ENCODE measurements around the gene RING1. TPM values are rescaled to one million over a fixed set of nuclear protein-coding genes. Genes with fewer than 3 reads are reported as not detected.

Gene RING1
- polyA plus RNA-seq, 1 of the 3 experiments (the other 2 are of a cell fraction) = 61.3 TPM

- Histone ChIP-seq H3K79me2 (ENCODE audit: insufficient read depth) (peaks cover 41% of the 10 kb centered on the region), H3K4me2 (peak overlapping the region; percentile 96; the same call in 1 of the 2 replicates), H3F3A (replicated peaks; ENCODE audit: insufficient read depth) (peaks cover 21% of the 10 kb centered on the region), H3K9me3 (no peaks in the 10 kb centered on the region), H3K27me3 (ENCODE audit: insufficient read depth) (no peaks in the 10 kb centered on the region), H3K4me3 (ENCODE audit: low read depth in 2 of 2, low read length in 1 of 2) (no peak overlapping the region), H3K4me1 (ENCODE audit: control insufficient read depth in 1 of 2, insufficient read depth in 2 of 2, low read depth in 1 of 2, low read length in 1 of 2) (peaks cover 28 to 42% of the 10 kb centered on the region in 2 experiments), H3K9me2 (no peaks in the 10 kb centered on the region), H3K36me3 (replicated peaks in 1 of 2; ENCODE audit: control insufficient read depth in 1 of 2, insufficient read depth in 2 of 2, low read length in 1 of 2) (peaks cover 27 to 35% of the 10 kb centered on the region in 2 experiments), H3K27ac (ENCODE audit: low read depth in 2 of 2, low read length in 1 of 2) (peak overlapping the region in 1 of 2 experiments; percentile 27; a peak in 2 of 4 replicates), H4K20me1 (ENCODE audit: insufficient read depth) (no peaks in the 10 kb centered on the region), H2AFZ (ENCODE audit: low read depth) (no peak overlapping the region), H3K9ac (no peak overlapping the region)
- peak; percentile 3 for DNase-seq
- WGBS (ENCODE audit: low lambda C conversion rate) = 80% methylated on average over 3 of the region's 3 CpGs
- ChIA-PET POLR2A (no interaction called here), CTCF (interaction anchor here (1.5 to 2.4 kb wide), 2 partner anchors 42 kb away, joined by 8 to 16 read pairs; no protein-coding TSS in a partner anchor)
- TF ChIP-seq, protein P1, sequence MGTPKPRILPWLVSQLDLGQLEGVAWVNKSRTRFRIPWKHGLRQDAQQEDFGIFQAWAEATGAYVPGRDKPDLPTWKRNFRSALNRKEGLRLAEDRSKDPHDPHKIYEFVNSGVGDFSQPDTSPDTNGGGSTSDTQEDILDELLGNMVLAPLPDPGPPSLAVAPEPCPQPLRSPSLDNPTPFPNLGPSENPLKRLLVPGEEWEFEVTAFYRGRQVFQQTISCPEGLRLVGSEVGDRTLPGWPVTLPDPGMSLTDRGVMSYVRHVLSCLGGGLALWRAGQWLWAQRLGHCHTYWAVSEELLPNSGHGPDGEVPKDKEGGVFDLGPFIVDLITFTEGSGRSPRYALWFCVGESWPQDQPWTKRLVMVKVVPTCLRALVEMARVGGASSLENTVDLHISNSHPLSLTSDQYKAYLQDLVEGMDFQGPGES (IDR thresholded peaks at IDR 0.05; ENCODE audit: low read depth, low read length) = no peak
- no peak for TF ChIP-seq FOSL2 (IDR thresholded peaks at IDR 0.05; ENCODE audit: borderline replicate concordance, low read depth)
- no peak for TF ChIP-seq RXRA (IDR thresholded peaks at IDR 0.05; ENCODE audit: borderline replicate concordance, low read depth)
- TF ChIP-seq EZH2phosphoT487 (IDR thresholded peaks at IDR 0.05; ENCODE audit: borderline replicate concordance, low read depth) = no peak
- TF ChIP-seq NFIC (IDR thresholded peaks at IDR 0.05; ENCODE audit: borderline replicate concordance) = no peak
- TF ChIP-seq TAF1 (IDR thresholded peaks at IDR 0.05; ENCODE audit: borderline replicate concordance, low read depth, low read length) = no peak
- TF ChIP-seq, protein P2, sequence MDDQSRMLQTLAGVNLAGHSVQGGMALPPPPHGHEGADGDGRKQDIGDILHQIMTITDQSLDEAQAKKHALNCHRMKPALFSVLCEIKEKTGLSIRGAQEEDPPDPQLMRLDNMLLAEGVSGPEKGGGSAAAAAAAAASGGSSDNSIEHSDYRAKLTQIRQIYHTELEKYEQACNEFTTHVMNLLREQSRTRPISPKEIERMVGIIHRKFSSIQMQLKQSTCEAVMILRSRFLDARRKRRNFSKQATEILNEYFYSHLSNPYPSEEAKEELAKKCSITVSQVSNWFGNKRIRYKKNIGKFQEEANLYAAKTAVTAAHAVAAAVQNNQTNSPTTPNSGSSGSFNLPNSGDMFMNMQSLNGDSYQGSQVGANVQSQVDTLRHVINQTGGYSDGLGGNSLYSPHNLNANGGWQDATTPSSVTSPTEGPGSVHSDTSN (IDR thresholded peaks at IDR 0.05) = no peak
- no peak for TF ChIP-seq RAD21 (IDR thresholded peaks at IDR 0.05; ENCODE audit: low read length)
- no peak for TF ChIP-seq GABPA (IDR thresholded peaks at IDR 0.05; ENCODE audit: low read depth)
- TF ChIP-seq SIN3A (IDR thresholded peaks at IDR 0.05; ENCODE audit: borderline replicate concordance, low read depth, low read length) = no peak
- TF ChIP-seq NRF1 (IDR thresholded peaks at IDR 0.05; ENCODE audit: low read depth, low read length) = no peak
- TF ChIP-seq REST (IDR thresholded peaks at IDR 0.05; ENCODE audit: low read depth, low read length) = no peak
- TF ChIP-seq MEF2A (IDR thresholded peaks at IDR 0.05; ENCODE audit: borderline replicate concordance, low read depth) = no peak
- no peak for TF ChIP-seq ELF1 (IDR thresholded peaks at IDR 0.05)
- no peak for TF ChIP-seq FOXJ3 (CRISPR knock-in tag; IDR thresholded peaks at IDR 0.05)
- no peak for TF ChIP-seq FOXM1 (IDR thresholded peaks at IDR 0.05; ENCODE audit: low read depth)
Measured at GRCh38 chr6:33206027-33206863, 2.1 kb upstream of the RING1 start.

All from SK-N-SH (cell line).